ENCODE measurements around the gene TCF7L1.
A peak's percentile ranks its signal among the peaks of the same experiment; 100 is the strongest.

The TCF7L1 gene

DNA sequence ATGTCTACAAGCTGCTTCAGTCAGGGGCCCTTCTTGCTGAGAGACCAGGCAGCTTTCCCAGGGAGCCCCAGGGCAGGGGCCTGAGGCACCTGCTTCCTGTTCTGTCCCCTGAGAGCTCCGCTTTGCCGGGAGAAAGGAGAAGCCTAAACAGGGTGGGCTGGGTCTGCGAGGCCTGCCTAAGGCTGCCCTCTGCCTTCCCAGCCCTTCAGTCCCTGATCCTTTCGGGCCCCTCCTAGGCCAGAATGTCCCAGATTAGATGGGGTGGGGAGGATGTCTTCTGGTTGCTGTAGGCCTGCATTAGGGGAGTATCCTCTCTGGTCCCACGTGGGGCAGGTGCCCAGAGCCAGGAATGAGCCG, 122.2 kb downstream of the TCF7L1 start:
- DNase-seq (ENCODE audit: low spot score): no peak

DNA sequence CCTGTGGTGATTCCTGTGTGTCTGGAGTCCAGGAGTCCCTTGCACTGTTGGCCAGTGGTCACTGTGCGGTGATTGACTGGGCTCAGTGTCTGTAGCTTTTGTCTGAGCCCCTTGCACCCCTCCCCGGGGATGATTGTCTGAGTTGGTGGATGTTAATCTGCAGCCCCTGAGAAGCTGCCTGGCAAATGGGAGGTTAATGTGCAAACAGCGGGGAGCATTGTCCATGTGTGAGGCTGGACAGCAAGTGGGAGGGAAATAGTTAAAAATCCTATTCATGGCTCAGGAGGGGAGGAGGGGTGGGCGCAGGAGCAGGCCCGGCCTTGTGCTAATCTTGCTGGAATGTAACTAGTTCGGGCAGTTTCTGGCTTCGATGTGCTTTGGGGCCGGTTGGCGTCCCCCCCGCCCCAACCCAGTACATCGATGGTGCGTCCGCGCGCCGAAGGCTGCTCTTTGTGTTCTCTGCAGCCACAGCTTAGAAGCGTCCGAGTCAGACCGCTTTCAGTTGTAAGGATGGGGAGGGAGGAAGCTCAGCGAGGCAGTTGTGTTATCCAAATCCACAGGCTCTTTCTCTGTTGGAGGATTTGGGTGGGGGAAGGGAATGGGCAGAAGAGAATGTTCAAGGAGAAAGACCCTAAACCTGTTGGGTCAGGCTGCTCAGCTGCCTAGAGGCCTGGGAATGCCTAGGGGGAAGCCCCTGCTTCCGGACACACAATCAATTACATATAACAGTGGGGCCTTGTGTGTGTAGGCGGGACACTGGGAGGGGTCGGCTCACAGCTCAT, 122.8 kb downstream of the TCF7L1 start:
- DNase-seq (ENCODE audit: low spot score): no peak

DNA sequence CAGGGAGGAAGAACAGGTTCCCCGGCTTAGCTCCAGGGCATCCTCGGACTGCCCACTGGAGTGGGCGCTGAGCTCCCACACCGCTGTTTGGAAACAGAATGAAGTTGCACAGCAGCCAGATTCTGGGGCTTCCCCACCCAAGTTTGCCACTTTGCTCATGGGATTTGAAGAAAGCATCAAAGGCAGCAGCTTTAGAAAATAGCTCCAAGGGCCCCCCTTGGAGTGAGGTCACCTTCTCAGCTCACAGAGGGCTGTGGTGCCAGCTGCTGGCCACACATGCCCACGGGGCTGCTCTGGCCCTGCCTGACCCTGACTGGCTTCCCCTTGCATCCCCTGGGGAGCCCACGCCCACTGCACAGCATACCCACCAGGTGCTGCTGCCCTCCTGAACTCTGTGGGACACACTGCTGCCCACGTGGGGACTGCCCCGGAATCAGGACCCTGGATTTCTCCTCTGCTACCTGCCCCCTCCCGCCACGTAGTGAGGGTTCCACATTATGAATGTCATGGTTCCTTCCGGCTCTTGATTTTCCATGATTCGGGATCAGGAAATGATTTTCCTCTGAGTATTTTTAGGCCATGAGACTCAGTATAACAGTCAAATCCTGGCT, 124.3 kb downstream of the TCF7L1 start:
- DNase-seq (ENCODE audit: low spot score): no peak

DNA sequence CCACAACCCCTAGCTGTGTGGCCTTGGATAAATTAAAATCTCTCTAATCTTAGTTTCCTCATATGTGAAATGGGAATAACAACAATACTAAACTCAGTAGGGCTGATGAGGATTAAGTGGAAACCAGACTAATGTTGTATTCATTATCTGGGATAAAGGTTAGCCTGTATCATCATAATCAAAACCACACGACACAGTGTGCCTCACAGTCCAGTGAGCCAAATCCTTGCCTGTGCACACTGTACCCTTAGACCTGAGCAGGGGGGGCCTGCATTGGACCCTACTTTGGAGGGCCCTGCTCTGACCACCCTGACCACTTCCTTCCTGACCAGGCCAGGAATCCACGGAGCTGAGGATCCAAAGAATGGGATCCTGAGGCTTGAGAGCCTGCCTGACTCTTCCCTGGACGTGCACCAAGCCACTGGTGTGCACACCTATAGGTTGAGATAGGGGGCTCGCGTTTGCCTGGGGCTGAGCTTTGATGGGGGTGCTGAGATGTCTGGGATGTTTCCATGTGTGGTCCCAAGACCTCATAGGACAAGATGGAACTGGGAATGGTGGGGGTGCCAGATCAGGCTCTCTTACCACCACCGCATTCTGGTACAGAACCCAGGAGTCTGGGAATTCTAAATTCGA, 124.9 kb downstream of the TCF7L1 start:
- no peak for DNase-seq (ENCODE audit: low spot score)

DNA sequence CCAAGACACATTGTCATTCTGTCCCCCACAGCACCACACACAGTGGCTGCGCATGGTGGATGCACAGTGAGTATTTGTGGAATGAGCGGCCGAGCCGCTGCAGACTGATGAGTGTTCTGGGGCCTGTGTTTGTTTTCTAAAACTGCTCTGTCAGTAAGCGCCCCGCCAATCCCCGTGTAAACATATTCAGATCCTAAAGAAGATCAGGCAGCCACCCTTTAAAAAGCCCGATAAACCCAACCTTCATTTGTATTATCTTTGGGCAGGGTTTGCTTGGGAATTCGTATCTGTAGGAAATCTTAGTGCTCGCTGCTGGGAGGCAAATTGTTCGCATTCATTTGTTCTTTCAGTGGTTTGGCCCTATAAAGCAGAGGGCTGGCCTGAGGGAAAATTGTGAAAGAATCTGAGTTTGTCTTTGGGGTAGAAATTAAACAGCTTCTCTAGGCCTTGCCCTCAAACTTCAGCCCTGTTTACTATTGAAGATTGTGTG, 126.0 kb downstream of the TCF7L1 start:
- DNase-seq (ENCODE audit: low spot score): no peak

DNA sequence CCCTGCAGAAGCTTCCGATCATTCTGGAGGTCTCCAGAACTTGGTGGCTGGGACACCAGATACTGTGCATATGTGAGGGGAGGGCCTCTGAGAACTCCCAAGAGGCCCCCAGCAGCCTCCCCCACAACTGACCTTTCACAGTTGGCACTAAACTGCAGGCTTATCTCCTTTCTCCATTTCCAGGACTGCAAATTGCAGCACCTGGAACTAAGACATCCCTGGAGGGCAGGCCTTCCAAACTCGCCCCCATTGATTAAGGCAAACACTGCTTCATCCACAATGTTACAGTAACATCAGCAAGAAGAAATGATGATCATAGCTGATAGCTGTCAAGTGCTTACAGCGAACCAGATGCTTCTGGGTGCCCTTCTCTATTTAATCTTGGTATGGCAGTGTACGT, 126.7 kb downstream of the TCF7L1 start:
- DNase-seq (ENCODE audit: low spot score): no peak

DNA sequence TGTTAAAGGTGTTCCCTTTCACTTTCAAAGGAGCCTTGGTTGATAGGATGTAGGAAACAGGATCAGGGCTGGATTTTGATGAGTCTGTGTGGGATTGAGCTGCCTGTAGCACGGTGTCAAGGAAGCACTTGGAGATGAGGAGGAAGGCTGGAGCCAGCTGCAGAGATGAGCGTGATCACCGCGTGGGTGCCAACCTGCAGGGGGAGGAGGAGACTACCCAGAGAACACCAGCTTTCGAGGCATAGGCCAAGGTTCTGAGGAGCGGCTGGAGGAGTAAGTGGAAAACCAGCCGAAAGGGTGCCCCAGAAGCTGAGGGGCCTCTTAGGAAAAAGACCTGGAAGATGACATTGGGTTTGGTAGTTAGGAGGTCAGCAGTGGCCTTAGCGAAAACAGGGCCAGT, 130.4 kb downstream of the TCF7L1 start:
- no peak for DNase-seq (ENCODE audit: low spot score)

DNA sequence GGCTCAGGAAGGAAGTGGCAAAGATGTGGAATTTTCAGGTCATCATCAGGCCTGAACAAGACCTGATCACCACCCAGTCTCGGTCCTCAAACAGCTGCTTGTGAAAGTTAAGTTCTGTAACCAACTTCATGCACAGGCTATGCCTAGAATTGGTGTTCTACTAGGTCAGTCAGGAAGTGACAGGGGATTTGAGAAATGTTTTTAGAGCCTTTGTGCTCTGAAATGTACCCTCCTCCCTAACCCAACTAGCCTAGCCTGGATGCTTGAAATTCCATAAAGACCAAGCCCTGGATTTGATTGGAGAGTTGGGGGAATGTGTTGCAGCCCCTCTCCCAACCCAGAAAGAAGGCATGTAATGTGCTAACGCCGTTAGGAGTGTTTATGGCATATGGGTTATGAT, 131.3 kb downstream of the TCF7L1 start:
- no peak for DNase-seq (ENCODE audit: low spot score)

DNA sequence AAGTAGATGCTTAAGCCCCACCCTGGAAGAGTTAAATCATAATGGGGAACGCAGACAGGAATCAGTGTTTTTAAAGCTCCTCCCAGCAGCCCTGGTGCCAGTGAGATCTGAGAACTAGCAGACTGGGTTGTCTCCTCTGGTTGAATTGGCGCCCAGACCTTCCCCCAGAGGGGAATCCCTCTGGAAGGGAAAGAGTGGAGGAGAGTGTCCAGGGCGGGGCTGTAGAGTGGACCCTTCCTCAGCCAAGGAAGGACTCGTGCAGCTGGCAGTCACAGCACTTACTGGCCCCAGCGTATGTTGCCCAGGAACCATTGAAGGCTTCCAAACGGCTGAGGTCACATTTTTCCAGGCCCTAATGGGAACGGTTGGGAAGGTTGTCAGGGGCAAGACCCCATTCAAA, 132.1 kb downstream of the TCF7L1 start:
- no peak for DNase-seq (ENCODE audit: low spot score)

DNA sequence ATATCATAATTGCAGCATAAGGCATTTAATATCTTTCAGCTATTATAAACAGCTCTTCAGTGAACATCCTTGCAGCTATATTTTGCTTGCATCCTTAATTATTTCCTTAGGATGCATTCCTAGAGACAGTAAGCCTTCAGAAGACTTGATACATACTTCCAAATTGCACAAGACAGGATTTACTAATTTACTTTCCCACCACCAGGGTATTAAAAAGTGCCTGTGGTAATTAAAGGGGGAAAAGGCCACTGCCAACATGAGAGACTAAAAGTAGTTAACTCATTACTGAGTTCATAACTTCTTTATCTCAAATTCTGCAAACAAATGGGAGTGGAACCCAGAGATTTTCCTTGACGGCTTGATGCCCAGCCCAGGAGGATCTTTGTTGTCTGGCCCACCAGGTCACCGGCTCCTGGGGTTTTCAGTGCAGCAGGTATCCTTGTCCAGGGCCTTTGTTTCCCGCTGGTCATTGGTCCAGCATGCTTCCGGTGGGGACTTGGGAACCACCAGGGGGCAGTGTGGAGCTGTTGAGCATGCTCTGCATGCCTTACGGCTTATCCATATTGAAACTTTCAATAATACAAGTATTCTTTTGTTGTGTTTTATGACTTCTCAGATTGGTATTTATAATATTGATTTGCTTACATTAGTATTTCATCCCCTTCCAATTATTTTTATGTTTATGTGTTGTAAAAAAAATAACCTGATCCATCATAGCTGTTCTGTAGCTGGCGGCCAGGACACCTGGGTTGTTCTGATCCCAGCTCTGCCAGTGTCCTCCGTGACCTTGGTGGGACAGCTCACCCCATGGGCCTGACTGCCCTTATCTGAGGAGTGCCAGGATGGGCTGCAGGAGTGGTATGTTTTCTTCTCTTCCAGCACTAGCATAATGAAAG, 133.2 kb downstream of the TCF7L1 start:
- peak; percentile 42 for DNase-seq (ENCODE audit: low spot score)

DNA sequence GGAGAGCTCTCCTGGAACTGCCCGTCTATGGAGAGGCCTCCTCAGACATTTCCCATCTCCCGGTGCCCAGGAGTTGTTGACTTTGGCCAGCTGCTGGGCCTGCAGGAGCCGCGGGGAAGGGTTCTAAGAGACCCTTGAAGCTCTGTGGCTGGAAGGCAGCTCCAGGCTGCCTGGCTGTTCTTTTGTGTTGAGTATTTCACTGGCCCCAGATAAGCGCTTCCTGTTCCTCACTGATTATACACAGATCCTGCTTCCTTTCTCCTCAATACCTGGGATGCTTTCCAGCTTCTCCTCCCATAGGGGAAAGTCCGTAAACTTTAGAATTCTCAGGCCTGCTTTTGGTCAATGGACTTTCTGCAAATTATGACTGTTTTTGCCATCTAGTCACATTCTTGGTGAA, 136.8 kb downstream of the TCF7L1 start:
- no peak for DNase-seq (ENCODE audit: low spot score)

DNA sequence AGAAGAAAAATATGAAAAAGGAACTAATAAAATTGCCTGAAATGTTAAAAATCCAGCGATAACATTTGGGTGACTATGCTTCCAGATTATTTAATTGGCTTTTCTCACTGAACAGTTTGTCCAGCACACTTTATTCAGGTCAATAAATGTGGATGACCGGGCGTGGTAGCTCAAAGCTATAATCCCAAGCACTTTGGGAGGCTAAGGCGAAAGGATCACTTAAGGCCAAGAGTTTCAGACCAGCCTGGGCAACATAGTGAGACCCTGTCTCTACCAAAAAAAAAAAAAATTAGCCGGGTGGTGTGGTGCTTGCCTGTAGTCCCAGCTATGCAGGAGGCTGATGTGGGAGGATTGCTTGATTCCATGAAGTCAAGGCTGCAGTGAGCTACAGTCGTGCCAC, 139.2 kb downstream of the TCF7L1 start:
- no peak for DNase-seq (ENCODE audit: low spot score)

DNA sequence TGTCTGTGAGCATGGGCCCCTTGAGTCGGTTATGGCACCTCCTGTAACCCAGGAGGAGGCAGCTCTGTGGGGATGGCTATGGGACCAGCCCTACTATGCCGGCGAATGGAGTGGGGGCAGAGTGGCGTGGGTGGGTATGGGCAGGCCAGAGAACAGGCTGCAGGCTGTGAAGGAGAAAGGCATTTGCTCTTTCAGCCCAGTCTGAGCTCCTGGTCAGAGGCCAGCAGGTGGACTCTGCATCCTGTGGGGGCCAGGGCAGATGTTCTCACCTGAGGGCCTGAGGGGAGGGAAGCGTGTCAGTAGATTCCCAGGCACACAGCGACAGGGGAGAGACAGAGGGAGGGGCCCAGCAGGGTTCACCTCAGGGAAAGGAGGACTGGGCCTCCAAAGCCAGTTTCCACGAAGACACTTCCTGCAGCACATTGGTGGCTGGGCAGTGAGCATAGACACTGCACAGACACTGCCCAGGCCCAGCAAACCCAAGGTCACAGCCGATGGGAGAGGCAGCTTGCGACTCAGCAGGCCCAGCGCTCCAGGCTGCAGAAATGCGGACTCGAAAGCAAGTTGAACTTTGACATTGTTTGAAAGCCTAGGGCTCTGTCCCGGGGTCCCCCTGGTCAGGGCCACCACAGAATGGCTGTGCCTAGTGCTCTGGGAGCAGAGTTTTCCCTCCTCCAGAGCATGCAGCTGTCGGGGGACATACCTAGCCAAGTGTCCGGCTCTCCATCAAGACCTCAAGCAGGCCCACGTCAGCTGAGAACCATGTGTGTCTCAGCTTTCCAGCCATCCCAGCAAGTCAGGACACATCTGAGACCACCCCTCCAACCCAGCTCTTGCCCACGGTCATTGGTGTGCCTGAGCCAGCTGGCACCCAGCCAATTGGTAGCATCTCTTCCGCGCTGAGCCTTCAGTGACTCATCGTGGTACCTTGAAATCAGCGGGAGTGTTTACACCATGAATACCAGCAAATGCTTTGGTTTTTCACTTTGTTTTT, 140.8 kb downstream of the TCF7L1 start:
- peak; percentile 66 for DNase-seq (ENCODE audit: low spot score)

DNA sequence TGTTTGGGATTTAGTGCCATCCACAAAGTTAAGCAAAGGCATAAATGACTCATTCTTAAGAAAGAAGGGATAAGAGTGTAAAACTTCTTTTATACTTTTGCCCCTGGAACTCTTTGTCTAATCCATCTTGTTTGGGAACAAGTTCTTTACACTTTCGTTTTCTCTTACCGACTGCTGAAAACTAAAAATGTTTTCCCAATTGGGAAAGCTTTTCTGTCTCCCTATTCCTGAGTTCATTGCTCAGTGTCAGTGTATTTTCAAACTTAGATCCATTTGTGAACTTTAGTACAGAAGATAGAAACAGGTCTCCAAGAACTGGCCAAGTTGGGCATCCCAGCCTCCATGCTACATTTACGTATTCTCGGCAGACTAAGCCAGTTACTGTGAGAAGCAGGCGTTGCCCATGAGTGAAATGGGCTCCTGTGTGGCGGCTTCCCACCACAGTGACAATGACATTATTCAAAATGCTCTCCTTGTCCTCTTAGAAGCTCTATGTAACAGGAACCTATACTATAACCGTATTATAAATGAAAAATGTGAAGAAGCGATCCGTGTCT, 142.9 kb downstream of the TCF7L1 start:
- no peak for DNase-seq (ENCODE audit: low spot score)

DNA sequence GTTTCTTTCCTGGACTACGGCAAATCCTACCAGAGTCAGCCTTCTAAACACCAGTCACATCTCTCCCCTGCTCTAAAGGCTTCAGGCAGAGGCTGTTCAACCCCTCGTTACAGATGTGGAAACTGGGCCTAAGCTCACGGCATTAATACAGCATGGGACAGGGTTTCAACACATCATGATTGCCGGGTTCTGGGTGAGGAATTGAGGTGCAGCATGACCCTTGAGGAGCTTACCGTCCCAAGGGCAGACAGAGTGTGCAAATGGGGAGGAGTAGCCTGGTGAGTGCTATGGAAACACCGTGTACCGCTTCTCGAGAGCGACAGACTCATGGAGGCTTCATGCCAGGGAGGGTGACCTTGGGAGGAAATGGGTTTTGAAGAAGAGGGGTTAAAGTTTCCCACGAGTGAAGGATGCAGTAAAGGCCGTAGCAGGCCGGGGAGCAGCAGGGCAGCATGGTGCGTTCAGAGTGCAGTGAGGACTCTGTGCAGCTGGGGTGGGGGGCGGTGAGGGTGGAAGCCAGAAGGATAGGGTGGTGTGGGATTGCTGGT, 143.5 kb downstream of the TCF7L1 start:
- DNase-seq (ENCODE audit: low spot score): no peak

DNA sequence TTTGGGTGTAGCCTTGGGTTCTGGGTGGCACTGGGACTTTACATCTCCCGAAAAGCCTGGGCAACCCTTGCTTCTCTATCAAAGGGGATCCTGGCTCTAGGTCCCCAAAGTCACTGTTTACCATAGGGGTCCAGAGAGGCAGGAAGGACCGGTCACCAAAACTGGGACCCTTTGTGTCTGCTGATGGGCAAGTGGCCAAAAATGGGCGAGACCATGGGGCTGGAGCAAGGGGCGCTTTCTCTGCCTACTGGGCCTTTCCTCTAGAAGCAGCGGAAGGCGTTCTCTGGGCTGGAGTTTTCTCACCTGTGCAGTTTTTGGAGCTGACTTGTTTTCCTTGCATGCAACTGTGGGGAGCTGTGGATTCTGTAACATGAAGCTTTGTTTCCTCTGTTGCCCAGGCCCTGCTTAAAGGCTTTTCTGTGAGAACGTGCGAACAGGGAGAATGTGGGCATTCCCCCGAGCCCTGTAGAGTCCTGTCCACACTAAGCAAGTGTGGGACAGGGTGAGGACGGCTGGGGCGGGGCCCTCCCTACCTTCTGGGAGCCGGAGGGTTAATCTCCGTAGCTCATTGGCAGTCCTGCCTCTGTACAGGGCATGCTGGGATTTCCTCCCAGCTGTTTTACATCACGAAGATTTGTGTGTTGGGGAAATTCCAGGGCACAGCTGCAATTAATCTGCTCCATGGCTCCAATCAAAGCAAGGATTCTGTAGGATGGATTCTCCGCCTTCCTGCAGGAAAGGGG, 144.4 kb downstream of the TCF7L1 start:
- DNase-seq (ENCODE audit: low spot score): no peak

DNA sequence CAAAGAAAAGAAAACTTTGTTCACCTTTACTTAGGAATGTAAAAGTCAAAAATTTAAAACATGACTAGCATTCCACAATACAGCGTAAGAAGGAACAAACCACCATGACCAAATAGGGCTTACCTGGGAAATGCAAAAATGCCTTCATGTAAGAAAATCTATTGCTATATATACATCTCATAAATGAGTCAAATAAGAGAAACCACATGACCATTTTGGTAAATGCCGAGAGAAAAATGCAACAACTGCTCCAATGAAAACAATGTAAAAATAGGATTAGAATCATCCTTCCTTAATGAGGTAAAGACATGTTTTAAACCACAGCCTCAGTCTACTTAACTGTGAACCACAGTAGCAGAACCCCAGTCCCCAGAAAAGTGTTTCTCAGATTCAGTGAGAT, 145.2 kb downstream of the TCF7L1 start:
- DNase-seq (ENCODE audit: low spot score): no peak

DNA sequence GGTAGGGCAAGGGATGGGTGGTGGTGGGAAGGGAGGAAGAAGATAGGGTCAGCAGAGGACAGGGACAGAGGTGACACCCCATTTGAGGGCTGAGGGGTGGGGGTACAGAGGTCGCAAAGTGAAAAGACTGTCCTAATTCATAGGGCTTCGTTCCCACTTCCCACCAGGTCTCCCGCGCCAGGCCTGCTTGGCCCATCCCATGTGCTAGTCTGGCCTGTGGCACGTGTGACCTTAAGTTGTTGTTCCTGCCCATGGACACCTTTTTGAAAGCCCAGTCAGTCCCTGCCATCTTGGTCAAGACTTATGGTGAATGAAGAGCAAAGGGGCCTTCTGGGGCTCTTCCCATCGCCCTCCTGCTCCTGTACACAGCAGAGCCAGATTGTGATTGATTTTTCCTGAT, 148.4 kb downstream of the TCF7L1 start:
- DNase-seq (ENCODE audit: low spot score): no peak

DNA sequence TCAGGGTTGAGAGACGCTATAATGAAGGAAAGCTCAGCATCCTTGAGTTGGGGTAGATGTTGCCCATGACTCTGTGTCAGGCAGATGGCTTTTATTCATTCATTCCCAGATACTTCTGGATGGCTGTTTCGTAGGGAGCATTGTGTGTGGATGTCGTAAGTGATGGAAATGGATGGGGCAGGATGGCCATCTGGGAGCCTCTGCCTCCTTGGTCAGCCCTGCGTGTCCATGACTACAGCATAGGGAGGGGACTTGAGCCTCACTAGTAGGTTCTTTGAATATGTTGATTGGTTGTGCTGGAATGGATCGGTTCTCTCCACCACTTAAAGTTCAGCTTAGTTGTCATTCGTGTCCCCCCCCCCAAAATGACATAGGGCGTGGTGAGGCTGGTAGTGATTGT, 149.7 kb downstream of the TCF7L1 start:
- DNase-seq (ENCODE audit: low spot score): no peak

DNA sequence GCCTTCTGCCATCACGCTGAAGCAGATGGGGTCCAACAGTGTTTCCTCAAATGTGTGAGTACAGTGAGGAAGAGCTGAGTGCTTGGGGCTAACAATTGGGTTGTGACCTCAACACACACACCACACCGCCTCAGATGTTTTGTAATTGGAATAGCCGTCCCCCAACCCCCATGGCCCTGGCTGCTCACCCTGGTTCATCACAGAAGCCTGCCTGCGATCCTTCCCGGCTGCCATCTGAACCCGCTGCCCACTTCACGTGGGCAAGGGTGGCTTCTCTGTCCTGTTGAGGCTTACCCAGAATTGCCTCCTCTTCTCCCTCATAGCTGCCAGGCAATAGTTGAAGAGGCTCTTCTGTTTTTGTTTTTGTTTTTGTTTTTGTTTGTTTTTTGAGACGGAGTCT, 150.4 kb downstream of the TCF7L1 start:
- no peak for DNase-seq (ENCODE audit: low spot score)
